BE2C (cell line): ENCODE results near the gene CDK8.

ENCODE experiments used
- DNase-seq: peaks from one replicate; pipeline ENCODE4 v3.0.0-alpha.2; 2020
- H3K27me3 ChIP-seq: fragments of 250-450 bp; sonication (Bioruptor Pico); 2 replicates; pipeline ENCODE4 v1.5.1; 2020; ENCODE audit warnings: mild to moderate bottlenecking
- H3K36me3 ChIP-seq: fragments of 250-450 bp; sonication (Bioruptor Pico); 2 replicates; pipeline ENCODE4 v1.5.1; 2020; ENCODE audit warnings: mild to moderate bottlenecking
- H3K4me1 ChIP-seq: fragments of 250-450 bp; sonication (Bioruptor Pico); 2 replicates; pipeline ENCODE4 v1.5.1; 2020
- H3K4me3 ChIP-seq: 2 replicates; pipeline ENCODE4 v1.5.1; 2011; ENCODE audit warnings: low read depth, low read length
- H3K9me3 ChIP-seq: fragments of 250-450 bp; sonication (Bioruptor Pico); 2 replicates; pipeline ENCODE4 v1.5.1; 2020
- TF ChIP-seq, protein P1 (sequence below): IDR thresholded peaks from 2 replicates; pipeline ENCODE4 v1.5.1; 2012; ENCODE audit warnings: mild to moderate bottlenecking, low read depth, low read length

The CDK8 gene

DNA sequence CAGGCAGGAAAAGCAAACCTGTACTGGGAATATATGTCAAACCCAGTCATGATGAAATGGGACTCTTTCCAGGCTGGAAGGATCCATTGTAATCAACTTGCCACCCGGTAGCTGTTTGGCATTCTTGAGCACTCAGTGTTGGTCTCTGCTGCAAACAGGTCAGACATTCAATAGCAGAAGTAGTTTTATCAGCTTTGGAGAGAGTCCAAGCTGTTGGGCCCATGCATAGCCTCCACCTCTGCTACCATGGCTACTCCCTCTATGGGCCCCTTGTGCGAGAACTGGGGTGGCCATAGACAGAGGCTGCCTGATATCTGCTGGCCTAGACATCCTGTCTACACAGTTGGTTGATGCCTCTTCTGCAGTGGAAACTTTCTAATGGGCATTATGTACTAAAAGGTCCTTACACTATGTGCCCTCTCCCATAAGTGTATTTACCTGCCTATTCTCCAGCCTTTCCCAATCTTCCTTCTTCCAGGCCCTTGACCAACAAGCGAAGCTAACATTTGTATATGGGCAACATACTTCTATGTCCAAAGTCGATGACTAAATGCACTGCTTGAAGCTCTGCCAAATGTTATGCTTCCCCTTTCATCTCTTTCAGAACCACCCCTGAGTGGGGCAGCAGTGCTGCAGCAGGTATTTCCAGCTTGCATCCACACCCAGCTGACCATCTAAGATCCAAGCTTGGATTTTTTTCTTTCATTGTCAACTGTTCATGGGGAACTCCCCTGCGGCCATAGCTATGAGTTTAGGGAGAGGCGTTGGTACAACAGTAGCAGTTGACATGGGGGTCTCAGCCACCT lies 26.6 kb upstream of the CDK8 start:
- Histone ChIP-seq H3K36me3 (no peaks in the 10 kb centered on the region), H3K9me3 (no peaks in the 10 kb centered on the region), H3K4me3 (no peak overlapping the region), H3K27me3 (no peaks in the 10 kb centered on the region), H3K4me1 (peaks cover 6% of the 10 kb centered on the region)
- DNase-seq = no peak
- TF ChIP-seq, protein P1, sequence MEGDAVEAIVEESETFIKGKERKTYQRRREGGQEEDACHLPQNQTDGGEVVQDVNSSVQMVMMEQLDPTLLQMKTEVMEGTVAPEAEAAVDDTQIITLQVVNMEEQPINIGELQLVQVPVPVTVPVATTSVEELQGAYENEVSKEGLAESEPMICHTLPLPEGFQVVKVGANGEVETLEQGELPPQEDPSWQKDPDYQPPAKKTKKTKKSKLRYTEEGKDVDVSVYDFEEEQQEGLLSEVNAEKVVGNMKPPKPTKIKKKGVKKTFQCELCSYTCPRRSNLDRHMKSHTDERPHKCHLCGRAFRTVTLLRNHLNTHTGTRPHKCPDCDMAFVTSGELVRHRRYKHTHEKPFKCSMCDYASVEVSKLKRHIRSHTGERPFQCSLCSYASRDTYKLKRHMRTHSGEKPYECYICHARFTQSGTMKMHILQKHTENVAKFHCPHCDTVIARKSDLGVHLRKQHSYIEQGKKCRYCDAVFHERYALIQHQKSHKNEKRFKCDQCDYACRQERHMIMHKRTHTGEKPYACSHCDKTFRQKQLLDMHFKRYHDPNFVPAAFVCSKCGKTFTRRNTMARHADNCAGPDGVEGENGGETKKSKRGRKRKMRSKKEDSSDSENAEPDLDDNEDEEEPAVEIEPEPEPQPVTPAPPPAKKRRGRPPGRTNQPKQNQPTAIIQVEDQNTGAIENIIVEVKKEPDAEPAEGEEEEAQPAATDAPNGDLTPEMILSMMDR = no peak

DNA sequence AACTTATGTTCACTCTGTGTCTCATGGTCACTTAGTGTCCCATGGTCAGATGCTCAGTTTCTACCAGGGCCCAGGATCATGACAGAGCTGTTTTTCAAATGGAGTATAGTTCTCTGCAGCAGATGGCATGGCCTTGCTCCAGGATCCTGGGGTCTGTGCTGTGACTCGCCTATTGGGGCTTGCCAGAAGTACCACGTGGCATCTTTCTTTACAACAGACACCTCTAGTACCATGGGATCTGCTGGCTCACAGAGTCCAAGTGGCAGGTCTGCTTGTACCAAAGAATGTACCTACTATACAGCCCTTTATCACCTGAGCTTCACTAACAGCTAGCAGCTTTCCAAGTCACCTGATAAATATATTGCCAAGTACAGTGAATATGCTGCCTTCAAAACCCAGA lies 25.8 kb upstream of the CDK8 start:
- Histone ChIP-seq H3K4me1 (peaks cover 6% of the 10 kb centered on the region), H3K4me3 (no peak overlapping the region), H3K9me3 (no peaks in the 10 kb centered on the region), H3K36me3 (no peaks in the 10 kb centered on the region), H3K27me3 (no peaks in the 10 kb centered on the region)
- TF ChIP-seq, protein P1 = no peak
- DNase-seq = no peak

DNA sequence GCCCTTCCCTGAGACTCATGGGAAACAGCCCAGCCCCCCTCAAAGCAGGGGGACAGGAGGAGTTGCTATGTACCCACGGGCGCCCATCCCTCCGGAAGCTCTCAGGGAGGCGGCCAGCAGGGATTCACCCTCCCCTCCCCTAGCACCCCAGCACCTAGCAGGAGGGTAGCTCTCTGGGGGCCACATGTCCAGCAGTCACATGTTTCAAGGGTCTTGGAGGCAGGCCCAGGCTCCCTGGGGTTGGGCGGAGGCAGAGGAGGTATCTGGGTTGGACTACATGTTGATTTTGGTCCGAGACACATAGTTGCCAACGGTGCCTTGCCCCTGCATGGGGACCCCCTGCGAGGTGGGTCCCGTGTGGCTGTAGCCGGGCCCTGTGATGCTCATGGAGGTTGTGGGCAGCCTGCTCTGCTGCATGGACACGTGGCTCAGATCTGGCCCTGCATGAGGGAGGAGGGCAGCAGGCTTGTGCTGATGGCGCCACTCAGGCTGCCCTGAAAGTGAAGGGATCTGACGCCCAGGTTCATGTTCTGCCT lies 24.8 kb upstream of the CDK8 start:
- no peak for DNase-seq

DNA sequence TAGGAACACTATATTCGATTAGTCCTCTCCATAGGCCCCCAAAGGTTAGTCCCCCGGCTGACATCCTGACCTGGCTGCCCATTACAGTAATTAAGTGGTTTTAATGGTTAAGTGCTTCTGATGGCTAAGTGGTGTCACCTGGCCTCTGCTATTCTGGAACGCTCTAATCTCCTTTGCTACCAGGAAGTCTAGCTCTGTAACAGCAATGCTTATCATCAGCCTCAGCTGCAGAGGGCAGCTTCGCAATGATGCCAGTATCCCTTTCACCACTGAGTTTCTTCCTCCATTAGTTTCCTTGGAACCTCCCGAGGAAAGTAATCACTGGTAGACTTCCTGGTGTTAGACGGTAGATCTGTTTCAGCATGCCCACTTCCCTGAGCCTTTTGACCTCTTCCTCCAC lies 23.2 kb upstream of the CDK8 start:
- Histone ChIP-seq H3K4me1 (peaks cover 6% of the 10 kb centered on the region), H3K4me3 (no peak overlapping the region), H3K9me3 (no peaks in the 10 kb centered on the region), H3K36me3 (no peaks in the 10 kb centered on the region), H3K27me3 (no peaks in the 10 kb centered on the region)
- DNase-seq = no peak
- TF ChIP-seq, protein P1 = no peak

More for the DNA sequence above, 24.8 kb upstream of the CDK8 start:
- TF ChIP-seq, protein P1 = no peak
- H3K36me3 ChIP-seq = no peaks in the 10 kb centered on the region
- peaks cover 6% of the 10 kb centered on the region for H3K4me1 ChIP-seq
- no peaks in the 10 kb centered on the region for H3K9me3 ChIP-seq
- H3K4me3 ChIP-seq = no peak overlapping the region
- no peaks in the 10 kb centered on the region for H3K27me3 ChIP-seq

DNA sequence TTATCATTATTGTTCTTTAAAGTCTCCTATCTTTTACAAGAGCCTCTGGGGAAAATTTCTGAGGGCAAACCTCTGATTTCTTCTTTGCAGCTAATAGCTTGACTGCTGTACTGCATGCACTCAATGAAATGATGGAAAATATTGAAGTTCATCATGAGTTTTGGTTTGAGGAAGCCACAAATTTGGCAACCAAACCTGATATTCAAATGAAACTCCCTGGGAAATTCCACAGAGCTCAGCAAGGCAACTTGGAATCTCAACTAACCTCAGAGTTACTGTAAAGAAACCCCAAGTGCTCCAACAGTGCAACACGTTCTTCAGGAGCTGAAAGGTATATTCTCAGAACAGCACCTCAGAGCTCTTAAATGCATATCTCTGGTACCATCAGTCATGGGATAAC lies 17.6 kb upstream of the CDK8 start:
- DNase-seq = no peak
- Histone ChIP-seq H3K4me3 (no peak overlapping the region), H3K36me3 (no peaks in the 10 kb centered on the region), H3K27me3 (0 out of 2 replicates have a peak, but pooled peaks cover 4% of the 10 kb centered on the region), H3K4me1 (no peaks in the 10 kb centered on the region), H3K9me3 (no peaks in the 10 kb centered on the region)
- TF ChIP-seq, protein P1 = no peak

DNA sequence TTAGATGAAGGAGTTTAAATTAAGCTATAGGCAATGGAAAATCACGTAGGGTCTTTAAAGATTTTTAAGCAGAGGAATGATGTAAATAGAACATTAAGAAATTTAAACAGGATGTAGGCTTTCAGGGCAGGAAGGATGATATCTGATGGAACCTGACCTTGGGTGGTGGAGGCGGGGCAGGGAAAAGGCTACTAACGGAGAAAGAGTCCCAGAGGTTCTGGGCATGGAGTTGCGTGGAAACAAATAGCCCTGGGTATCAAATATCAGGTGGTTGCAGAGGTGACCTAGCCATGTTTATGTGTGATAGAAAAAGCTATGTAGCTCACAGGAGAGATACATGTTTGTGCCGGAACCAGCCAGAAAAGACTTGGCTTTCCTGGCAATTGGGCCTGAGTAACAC lies 7.8 kb upstream of the CDK8 start:
- Histone ChIP-seq H3K4me1 (no peaks in the 10 kb centered on the region), H3K36me3 (no peaks in the 10 kb centered on the region), H3K27me3 (no peaks in the 10 kb centered on the region), H3K4me3 (no peak overlapping the region), H3K9me3 (no peaks in the 10 kb centered on the region)
- no peak for DNase-seq
- TF ChIP-seq, protein P1 = no peak
